ENCODE data around the gene STK25. TPM values are rescaled to one million over a fixed set of nuclear protein-coding genes. Genes with fewer than 3 reads are reported as not detected.
"Not testable (repeated sequence)": the region's sequence is repeated elsewhere in the genome, so short reads cannot be mapped to it uniquely, and the experiment has no call there.

The STK25 gene
- total RNA-seq, 1 donor from 2014 or later: 119 TPM

DNA sequence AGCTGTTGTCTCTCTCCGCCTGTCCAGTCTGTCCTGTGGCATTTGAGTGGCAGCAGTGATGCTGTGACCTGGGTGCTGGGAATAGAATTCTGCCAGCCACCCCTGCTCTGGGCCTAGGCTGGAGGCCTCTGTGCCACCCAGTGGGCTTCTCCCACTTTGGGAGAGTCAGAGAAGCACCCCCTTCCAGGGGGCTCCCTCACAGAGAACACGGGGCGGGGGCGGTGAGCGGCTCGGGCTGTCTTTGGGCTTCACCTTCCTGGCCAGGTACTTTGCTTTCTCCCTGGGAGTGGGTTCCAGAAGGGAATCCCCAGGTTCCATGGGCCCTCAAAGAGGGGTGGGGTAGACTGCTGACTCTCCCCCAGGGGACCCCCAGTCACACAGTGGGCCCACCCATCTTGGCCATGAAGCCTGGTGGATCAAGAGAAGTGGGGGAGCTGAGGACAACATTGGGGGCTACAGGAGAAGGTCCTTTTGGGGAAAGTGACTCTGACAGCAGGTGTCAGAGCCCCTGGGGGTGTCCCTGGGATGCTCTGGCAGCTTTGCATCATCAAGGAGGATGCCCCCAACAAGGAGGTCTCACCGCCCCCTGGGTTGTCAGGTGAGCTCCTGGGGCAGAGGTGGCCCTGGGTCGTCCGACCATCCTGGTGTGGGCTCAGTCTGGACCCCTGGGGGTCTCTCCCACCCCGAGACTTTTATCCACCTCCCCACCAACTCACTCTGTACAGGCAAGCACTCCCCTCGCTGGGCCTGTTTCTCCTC is 31.4 kb upstream of the STK25 start:
- no peak for DNase-seq (ENCODE audit: low spot score)

GRCh38 chr2:241538838-241539615 is 30.6 kb upstream of the STK25 start:
- no peak for DNase-seq (ENCODE audit: low spot score)

DNA sequence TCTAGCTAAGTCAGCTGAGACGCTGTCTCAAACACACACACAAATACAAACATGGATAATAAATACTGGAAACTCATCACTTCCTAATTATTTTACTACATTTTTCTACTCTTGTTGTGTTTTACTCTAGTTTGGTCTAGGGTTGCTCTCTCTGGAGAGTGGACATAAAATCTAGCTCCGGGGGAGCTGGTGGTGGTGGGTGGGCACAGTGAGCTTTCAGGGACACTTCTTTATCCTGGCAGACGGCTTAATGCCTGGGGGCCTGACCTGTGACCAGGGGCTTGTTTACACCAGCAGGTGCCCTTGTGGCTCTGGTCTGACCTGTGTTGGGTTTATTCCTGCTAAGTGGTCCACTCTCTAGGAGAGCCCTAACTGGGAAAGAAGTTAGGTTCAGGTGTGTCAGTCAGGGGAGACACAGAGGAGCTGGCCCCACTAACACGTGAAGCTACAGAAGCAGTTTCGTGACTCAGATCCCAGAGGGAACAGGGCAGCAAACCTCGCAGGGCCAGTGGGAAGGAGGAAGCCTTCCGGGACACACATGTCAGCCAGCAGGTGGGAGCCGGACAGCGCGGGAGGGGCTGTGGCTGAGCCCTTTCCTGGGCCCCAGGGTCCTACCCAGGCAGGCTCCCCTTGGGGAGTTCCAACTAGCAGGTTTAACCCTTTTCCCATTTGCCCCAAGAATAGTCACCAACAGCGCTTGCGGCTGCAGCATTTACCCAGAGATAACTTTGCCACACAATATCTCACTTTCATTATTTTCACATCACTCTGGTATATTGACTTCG is 27.7 kb upstream of the STK25 start:
- no peak for DNase-seq (ENCODE audit: low spot score)

- DNase-seq (ENCODE audit: low spot score): no peak
Measured at GRCh38 chr2:241534701-241535375, 26.5 kb upstream of the STK25 start.

GRCh38 chr2:241534293-241534692 is 25.9 kb upstream of the STK25 start:
- no peak for DNase-seq (ENCODE audit: low spot score)

GRCh38 chr2:241532733-241533601 is 24.6 kb upstream of the STK25 start:
- no peak for DNase-seq (ENCODE audit: low spot score)

DNA sequence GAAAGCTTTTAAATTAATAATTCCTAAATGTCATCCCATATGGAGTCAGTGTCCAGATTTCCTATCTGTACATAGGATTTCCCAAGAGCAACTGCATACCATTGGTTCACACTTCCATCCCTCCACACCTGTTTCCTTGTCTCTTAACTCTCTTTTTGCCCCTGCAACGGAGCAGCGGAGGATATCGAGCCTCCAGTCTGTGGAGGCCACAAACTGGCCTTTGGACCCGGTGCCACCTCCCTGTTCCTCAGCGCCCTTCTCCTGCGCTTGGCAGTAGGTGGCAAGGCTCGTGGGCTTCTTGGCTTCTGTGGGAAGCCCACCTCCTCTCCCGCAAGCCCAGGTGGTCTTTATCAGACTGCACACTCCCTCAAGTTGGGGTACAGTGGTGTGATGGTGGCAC is 23.8 kb upstream of the STK25 start:
- DNase-seq (ENCODE audit: low spot score): no peak

DNA sequence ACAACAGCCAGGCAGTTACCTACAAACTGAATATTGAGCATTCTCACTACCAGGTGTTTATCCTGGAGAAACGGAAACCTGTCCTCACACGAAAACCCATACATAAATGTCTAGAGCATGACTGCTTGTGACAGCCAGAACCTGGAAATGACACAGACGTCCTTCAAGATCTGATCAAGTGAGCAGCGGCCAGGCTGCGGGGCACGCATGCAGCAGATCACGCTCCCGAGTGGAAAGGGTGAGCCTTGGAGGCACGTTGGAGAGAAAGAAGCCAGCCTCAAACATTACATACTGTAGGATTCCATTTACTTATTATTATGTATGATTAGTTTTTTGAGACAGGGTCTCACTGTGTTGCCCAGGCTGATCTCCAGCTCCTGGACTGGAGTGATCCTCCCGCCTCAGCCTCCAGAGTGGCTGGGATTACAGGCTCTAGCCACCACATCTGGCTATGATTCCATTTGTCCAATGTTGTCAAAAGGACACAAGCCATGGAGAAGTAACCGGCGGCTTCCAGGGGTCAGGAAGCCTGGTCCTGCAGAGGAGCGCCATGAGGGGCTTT is 22.9 kb upstream of the STK25 start:
- DNase-seq (ENCODE audit: low spot score): no peak

- DNase-seq (ENCODE audit: low spot score): no peak
Measured at GRCh38 chr2:241530571-241530970, 22.2 kb upstream of the STK25 start.

DNA sequence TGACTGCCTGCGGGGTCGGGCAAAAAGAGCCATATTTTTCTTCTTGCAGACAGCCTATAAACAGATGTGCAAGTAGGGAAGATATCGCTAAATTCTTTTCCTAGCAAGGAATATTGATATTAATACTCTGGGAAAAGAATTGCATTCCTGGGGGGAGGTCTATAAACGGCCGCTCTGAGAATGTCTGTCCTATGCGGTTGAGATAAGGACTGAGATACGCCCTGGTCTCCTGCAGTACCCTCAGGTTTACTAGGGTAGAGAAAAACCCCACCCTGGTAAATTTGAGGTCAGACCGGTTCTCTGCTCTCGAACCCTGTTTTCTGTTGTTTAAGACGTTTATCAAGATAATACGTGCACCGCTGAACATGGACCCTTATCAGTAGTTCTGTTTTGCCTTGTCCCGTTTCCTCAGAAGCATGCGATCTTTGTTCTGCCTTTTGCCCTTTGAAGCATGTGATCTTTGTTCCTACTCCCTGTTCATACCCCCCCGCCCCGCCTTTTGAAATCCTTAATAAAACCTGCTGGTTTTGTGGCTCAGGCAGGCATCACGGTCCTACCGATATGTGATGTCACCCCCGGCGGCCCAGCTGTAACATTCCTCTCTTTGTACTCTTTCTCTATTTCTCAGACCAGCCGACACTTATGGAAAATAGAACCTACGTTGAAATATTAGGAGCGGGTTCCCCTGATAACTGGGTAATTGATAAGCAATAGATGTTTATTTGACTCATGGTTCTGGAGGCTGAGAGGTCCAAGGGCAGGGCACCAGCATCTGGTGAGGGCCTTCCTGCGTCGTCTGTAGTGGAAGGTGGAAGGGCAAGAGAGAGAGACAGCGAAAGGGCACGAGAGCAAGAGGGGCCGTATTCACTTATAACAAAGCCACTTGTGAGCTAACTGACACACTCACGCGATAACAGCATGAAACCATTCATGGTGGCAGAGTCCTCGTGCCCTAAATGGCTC is 17.7 kb upstream of the STK25 start:
- not testable (repeated sequence) for DNase-seq (ENCODE audit: low spot score)

DNA sequence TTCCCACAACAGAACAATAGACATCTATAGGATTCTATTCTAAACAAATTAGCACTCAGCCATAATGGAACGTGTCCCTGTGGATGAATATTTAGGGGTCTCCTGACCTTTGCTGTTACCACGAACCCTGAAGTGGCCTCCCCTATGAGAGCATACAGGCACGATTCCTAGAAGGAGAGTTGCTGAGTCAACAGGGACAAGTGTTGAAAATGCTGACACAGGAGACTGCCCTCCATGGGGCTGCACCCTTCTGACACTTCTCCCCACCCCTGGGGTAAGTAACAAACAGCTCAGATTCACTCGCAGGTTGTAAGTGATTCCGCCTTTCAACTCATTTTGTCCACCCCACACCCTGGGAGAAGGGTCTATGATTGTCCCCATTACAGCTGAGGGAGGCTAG is 14.1 kb upstream of the STK25 start:
- DNase-seq (ENCODE audit: low spot score): no peak

DNA sequence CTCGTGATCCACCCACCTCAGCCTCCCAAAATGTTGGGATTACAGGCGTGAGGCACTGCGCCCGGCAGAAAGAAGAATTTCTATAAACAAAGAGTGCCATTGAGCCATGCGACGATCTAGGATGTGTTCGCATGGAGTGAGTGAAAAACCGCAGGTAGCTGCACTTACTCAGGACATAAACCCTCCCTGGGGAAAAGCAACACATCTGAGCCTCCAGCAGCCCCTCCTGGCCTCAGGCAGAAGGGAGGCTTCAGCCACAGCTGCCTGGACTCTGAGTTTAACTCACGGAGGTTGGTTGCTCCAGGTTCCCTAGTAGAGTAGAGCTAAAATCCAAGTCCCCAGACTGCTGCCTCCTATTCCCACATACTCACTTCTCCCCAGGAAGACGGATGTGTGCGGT is 11.3 kb upstream of the STK25 start:
- DNase-seq (ENCODE audit: low spot score): no peak

DNA sequence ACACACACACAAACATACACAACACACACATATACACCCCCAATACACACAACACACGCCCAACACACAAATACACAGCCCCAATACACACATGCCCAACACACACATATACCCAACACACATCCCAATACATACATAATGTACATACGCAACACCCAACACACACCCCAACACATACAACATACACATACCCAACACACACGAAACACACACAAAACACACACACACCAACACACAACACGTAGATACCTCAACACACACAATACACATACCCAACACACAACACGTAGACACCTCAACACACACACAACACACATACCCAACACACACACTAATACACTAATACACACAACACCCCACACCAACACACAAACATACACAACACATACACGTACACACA is 8.9 kb upstream of the STK25 start:
- DNase-seq (ENCODE audit: low spot score): no peak

DNA sequence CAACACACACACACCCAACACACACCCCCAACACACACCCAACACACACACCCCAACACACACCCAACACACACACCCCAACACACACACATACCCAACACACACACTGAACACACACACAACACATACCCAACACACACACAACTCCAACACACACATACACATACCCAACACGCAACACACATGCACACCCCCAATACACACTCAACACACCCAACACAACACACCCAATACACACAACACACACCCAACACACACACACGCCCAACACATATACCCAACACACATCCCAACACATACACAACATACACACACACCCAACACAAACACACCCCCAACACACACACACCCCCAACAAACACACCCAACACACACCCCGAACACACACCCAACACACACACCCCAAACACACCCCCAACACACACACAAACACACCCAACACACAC is 8.2 kb upstream of the STK25 start:
- no peak for DNase-seq (ENCODE audit: low spot score)

- DNase-seq (ENCODE audit: low spot score): no peak
Measured at GRCh38 chr2:241514986-241515737, 6.8 kb upstream of the STK25 start.

DNA sequence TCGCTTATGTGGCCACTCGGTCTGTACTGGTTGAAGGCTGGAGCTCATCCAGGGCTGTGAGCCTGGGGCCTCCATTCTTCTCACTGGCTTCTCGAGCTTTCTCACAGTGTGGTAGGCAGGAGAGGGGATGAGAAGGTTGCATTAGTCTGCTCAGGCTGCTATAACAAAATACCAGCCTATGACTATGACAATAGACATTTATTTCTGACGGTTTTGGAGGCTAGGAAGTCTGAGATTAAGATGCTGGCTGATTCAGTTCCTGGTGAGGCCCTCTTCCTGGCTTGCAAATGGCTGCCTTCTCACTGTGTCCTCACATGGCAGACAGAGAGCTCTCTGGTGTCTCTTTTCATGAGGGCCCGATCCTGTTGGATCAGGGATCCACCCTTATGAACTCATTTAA is 6.2 kb upstream of the STK25 start:
- no peak for DNase-seq (ENCODE audit: low spot score)

GRCh38 chr2:241511091-241511741 is 2.8 kb upstream of the STK25 start:
- DNase-seq (ENCODE audit: low spot score): no peak

Data from umbilical cord (tissue), 2 donors.